ENCODE data around the gene IL1RAPL2. TPM values are rescaled to one million over a fixed set of nuclear protein-coding genes. Genes with fewer than 3 reads are reported as not detected.

Gene IL1RAPL2
- total and polyA plus RNA-seq, 4 donors: 2.0 TPM; not detected in 3

GRCh38 chrX:105209406-105209805 lies 643.4 kb downstream of the IL1RAPL2 start:
- H3K36me3 ChIP-seq (ENCODE audit: control insufficient read depth in 4 of 4, insufficient read depth in 4 of 4, low read length in 4 of 4): no peaks in the 10 kb centered on the region
- no peak overlapping the region for H3K4me3 ChIP-seq
- no peak overlapping the region for H3K9ac ChIP-seq (ENCODE audit: insufficient read depth in 1 of 2, low read length in 2 of 2)
- H3K4me1 ChIP-seq (ENCODE audit: control insufficient read depth in 5 of 5, insufficient read depth in 5 of 5, low read length in 5 of 5): no peaks in the 10 kb centered on the region
- H3K9me3 ChIP-seq (ENCODE audit: control insufficient read depth in 4 of 4, insufficient read depth in 3 of 4, low read length in 3 of 4): peaks cover 0 to 8% (median 0%) of the 10 kb centered on the region in 4 donors
- ATAC-seq (ENCODE audit: insufficient read depth, low FRiP score) (no peak), DNase-seq (no peak)
- TF ChIP-seq CTCF (IDR thresholded peaks at IDR 0.05; ENCODE audit: control extremely low read depth, extremely low read depth): no peak
- peaks cover 0 to 10% (median 7%) of the 10 kb centered on the region in 3 donors for H3K27me3 ChIP-seq (ENCODE audit: control insufficient read depth in 3 of 3, insufficient read depth in 3 of 3, low read length in 2 of 3)
- H3K27ac ChIP-seq (ENCODE audit: low read depth in 1 of 2, low read length in 1 of 2): no peak overlapping the region

GRCh38 chrX:105210258-105210657 lies 644.3 kb downstream of the IL1RAPL2 start:
- Histone ChIP-seq H3K27ac (ENCODE audit: low read depth in 1 of 2, low read length in 1 of 2) (no peak overlapping the region), H3K9me3 (ENCODE audit: control insufficient read depth in 4 of 4, insufficient read depth in 3 of 4, low read length in 3 of 4) (peaks cover 0 to 8% (median 0%) of the 10 kb centered on the region in 4 donors), H3K27me3 (ENCODE audit: control insufficient read depth in 3 of 3, insufficient read depth in 3 of 3, low read length in 2 of 3) (peaks cover 0 to 7% (median 7%) of the 10 kb centered on the region in 3 donors), H3K9ac (ENCODE audit: insufficient read depth in 1 of 2, low read length in 2 of 2) (no peak overlapping the region), H3K4me3 (no peak overlapping the region), H3K4me1 (ENCODE audit: control insufficient read depth in 5 of 5, insufficient read depth in 5 of 5, low read length in 5 of 5) (no peaks in the 10 kb centered on the region), H3K36me3 (ENCODE audit: control insufficient read depth in 4 of 4, insufficient read depth in 4 of 4, low read length in 4 of 4) (no peaks in the 10 kb centered on the region)
- 73 to 89% methylated on average over 2 of the region's 2 CpGs for WGBS, 2 donors
- TF ChIP-seq CTCF (IDR thresholded peaks at IDR 0.05; ENCODE audit: control extremely low read depth, extremely low read depth): no peak
- DNase-seq (no peak), ATAC-seq (ENCODE audit: insufficient read depth, low FRiP score) (no peak)

- 77 to 94% methylated on average over 3 of the region's 3 CpGs for WGBS, 2 donors
- no peak for TF ChIP-seq CTCF (IDR thresholded peaks at IDR 0.05; ENCODE audit: control extremely low read depth, extremely low read depth)
- H3K4me1 ChIP-seq (ENCODE audit: control insufficient read depth in 5 of 5, insufficient read depth in 5 of 5, low read length in 5 of 5): no peaks in the 10 kb centered on the region
- ATAC-seq (ENCODE audit: insufficient read depth, low FRiP score): no peak
- H3K9ac ChIP-seq (ENCODE audit: insufficient read depth in 1 of 2, low read length in 2 of 2): no peak overlapping the region
- H3K9me3 ChIP-seq (ENCODE audit: control insufficient read depth in 4 of 4, insufficient read depth in 3 of 4, low read length in 3 of 4): peaks cover 0 to 8% (median 0%) of the 10 kb centered on the region in 4 donors
- H3K27ac ChIP-seq (ENCODE audit: low read depth in 1 of 2, low read length in 1 of 2): no peak overlapping the region
- no peak overlapping the region for H3K4me3 ChIP-seq
- no peaks in the 10 kb centered on the region for H3K36me3 ChIP-seq (ENCODE audit: control insufficient read depth in 4 of 4, insufficient read depth in 4 of 4, low read length in 4 of 4)
- peaks cover 0 to 5% (median 4%) of the 10 kb centered on the region in 3 donors for H3K27me3 ChIP-seq (ENCODE audit: control insufficient read depth in 3 of 3, insufficient read depth in 3 of 3, low read length in 2 of 3)
- no peak for DNase-seq
These were observed 645.1 kb downstream of the IL1RAPL2 start for GRCh38 chrX:105211066-105211575.

Data from lung (tissue), 12 donors.